ENCODE results near the gene IL6R.
"Not testable (repeated sequence)": the region's sequence is repeated elsewhere in the genome, so short reads cannot be mapped to it uniquely, and the experiment has no call there.

The IL6R gene

GRCh38 chr1:154407198-154408091, 2.3 kb downstream of the IL6R start:
- no peak for DNase-seq

- DNase-seq, result no peak
Observed at GRCh38 chr1:154408174-154408777, 3.1 kb downstream of the IL6R start.

- DNase-seq, result no peak
Observed at GRCh38 chr1:154410185-154410827, 5.2 kb downstream of the IL6R start.

- no peak for DNase-seq
Observed at GRCh38 chr1:154411525-154411924, 6.4 kb downstream of the IL6R start.

GRCh38 chr1:154413177-154413783, 8.1 kb downstream of the IL6R start:
- no peak for DNase-seq

GRCh38 chr1:154414606-154415005, 9.5 kb downstream of the IL6R start:
- DNase-seq, result no peak

- DNase-seq, result no peak
Observed at GRCh38 chr1:154416471-154417337, 11.6 kb downstream of the IL6R start.

- DNase-seq, result no peak
Observed at GRCh38 chr1:154417338-154417608, 12.1 kb downstream of the IL6R start.

- no peak for DNase-seq
Observed at GRCh38 chr1:154418062-154418921, 13.1 kb downstream of the IL6R start.

- no peak for DNase-seq
Observed at GRCh38 chr1:154418923-154419619, 13.9 kb downstream of the IL6R start.

- DNase-seq, result no peak
Observed at GRCh38 chr1:154419620-154420571, 14.8 kb downstream of the IL6R start.

- no peak for DNase-seq
Observed at GRCh38 chr1:154420961-154421924, 16.1 kb downstream of the IL6R start.

- DNase-seq, result not testable (repeated sequence)
Observed at GRCh38 chr1:154422049-154422448, 16.9 kb downstream of the IL6R start.

- DNase-seq, result no peak
Observed at GRCh38 chr1:154422521-154422920, 17.4 kb downstream of the IL6R start.

- no peak for DNase-seq
Observed at GRCh38 chr1:154423304-154423987, 18.3 kb downstream of the IL6R start.

- DNase-seq, result no peak
Observed at GRCh38 chr1:154423988-154424326, 18.8 kb downstream of the IL6R start.

GRCh38 chr1:154425172-154425571, 20.0 kb downstream of the IL6R start:
- no peak for DNase-seq
